GM21619 (cell line): Measurements from ENCODE around the gene MGAT5B.
"Not testable (repeated sequence)": the region's sequence is repeated elsewhere in the genome, so short reads cannot be mapped to it uniquely, and the experiment has no call there.

ENCODE experiments used
- ATAC-seq: cut with Tn5 transposase; IDR thresholded peaks from one replicate; pipeline ENCODE4 v1.9.1; 2021; ENCODE audit not compliant: unreplicated experiment

The MGAT5B gene

GRCh38 chr17:76845541-76846017 is 22.6 kb upstream of the MGAT5B start:
- no peak for ATAC-seq

- no peak for ATAC-seq
Observed at GRCh38 chr17:76847031-76847430, 21.2 kb upstream of the MGAT5B start.

GRCh38 chr17:76848670-76849069 is 19.5 kb upstream of the MGAT5B start:
- ATAC-seq = no peak

- not testable (repeated sequence) for ATAC-seq
Observed at GRCh38 chr17:76849160-76849559, 19.0 kb upstream of the MGAT5B start.

GRCh38 chr17:76852843-76853242 is 15.4 kb upstream of the MGAT5B start:
- no peak for ATAC-seq

- ATAC-seq = no peak
Observed at GRCh38 chr17:76855105-76855504, 13.1 kb upstream of the MGAT5B start.

- no peak for ATAC-seq
Observed at GRCh38 chr17:76862079-76862478, 6.1 kb upstream of the MGAT5B start.

- ATAC-seq = no peak
Observed at GRCh38 chr17:76862494-76862893, 5.7 kb upstream of the MGAT5B start.

GRCh38 chr17:76864024-76864423 is 4.2 kb upstream of the MGAT5B start:
- no peak for ATAC-seq

GRCh38 chr17:76865174-76865573 is 3.0 kb upstream of the MGAT5B start:
- ATAC-seq = no peak

GRCh38 chr17:76866203-76866602 is 2.0 kb upstream of the MGAT5B start:
- no peak for ATAC-seq

- ATAC-seq = no peak
Observed at GRCh38 chr17:76866774-76867577, 1.2 kb upstream of the MGAT5B start.

GRCh38 chr17:76867578-76868175 is 527 bp upstream of the MGAT5B start:
- ATAC-seq = no peak

- no peak for ATAC-seq
Observed at GRCh38 chr17:76868669-76869495, 678 bp downstream of the MGAT5B start.

- no peak for ATAC-seq
Observed at GRCh38 chr17:76869496-76870376, 1.5 kb downstream of the MGAT5B start.

GRCh38 chr17:76870377-76870714 is 2.1 kb downstream of the MGAT5B start:
- ATAC-seq = no peak

- no peak for ATAC-seq
Observed at GRCh38 chr17:76871668-76872067, 3.5 kb downstream of the MGAT5B start.

- ATAC-seq = no peak
Observed at GRCh38 chr17:76872221-76872873, 4.1 kb downstream of the MGAT5B start.

- no peak for ATAC-seq
Observed at GRCh38 chr17:76872874-76873221, 4.6 kb downstream of the MGAT5B start.

- ATAC-seq = no peak
Observed at GRCh38 chr17:76873856-76874255, 5.7 kb downstream of the MGAT5B start.
